Measurements from ENCODE around the gene CDK16.

DNA sequence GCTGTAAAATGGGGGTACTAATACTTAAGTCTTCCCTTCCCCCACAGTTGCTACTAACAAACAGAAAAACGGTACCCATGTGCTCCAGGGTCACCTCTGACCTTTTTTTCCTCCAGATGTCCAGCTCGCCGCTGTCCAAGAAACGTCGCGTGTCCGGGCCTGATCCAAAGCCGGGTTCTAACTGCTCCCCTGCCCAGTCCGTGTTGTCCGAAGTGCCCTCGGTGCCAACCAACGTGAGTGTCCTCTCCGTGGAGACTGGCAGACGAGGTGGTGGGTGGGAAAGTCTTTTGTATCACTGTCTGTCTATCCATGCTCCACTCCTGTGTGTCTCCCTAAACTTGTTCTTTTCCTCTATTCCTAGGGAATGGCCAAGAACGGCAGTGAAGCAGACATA is 19.8 kb upstream of the CDK16 start:
- TF ChIP-seq POLR2A (IDR thresholded peaks at IDR 0.05; ENCODE audit: low read depth, low read length) (no peak), POLR2AphosphoS5 (IDR thresholded peaks at IDR 0.05; ENCODE audit: low read depth, low read length) (no peak), POU2F2 (IDR thresholded peaks at IDR 0.05; ENCODE audit: low read depth, low read length) (no peak), TAF1 (IDR thresholded peaks at IDR 0.05; ENCODE audit: low read depth, low read length) (no peak), SPI1 (IDR thresholded peaks at IDR 0.05; ENCODE audit: low read depth, low read length) (no peak), PAX5 (IDR thresholded peaks at IDR 0.05; ENCODE audit: insufficient read depth, low read length, severe bottlenecking) (no peak)
